Glomerular visceral epithelial cell (primary cell): Measurements from ENCODE around the gene ARHGAP28.

Source experiments
- DNase-seq: peaks from one replicate; pipeline ENCODE4 v3.0.0-alpha.2; 2016; ENCODE audit errors: extremely low spot score

Gene ARHGAP28

GRCh38 chr18:6960124-6960523 is 230.6 kb downstream of the ARHGAP28 start:
- DNase-seq = no peak

- DNase-seq = no peak
Measured at GRCh38 chr18:6960656-6961055, 231.1 kb downstream of the ARHGAP28 start.

- DNase-seq = no peak
Measured at GRCh38 chr18:6961331-6961730, 231.8 kb downstream of the ARHGAP28 start.

GRCh38 chr18:6962571-6963451 is 233.3 kb downstream of the ARHGAP28 start:
- no peak for DNase-seq

- DNase-seq = no peak
Measured at GRCh38 chr18:6963452-6964097, 234.1 kb downstream of the ARHGAP28 start.
